Kidney (tissue), 14 donors: Measurements from ENCODE around the gene TSPYL6. TPM values are rescaled to one million over a fixed set of nuclear protein-coding genes. Genes with fewer than 3 reads are reported as not detected.
A peak's percentile ranks its signal among the peaks of the same experiment; 100 is the strongest.

Source experiments
- DNase-seq, 5 donors: peaks; one replicate each; pipeline ENCODE4 v3.0.0-alpha.2; 2013 to 2020
- FAIRE-seq: peaks from 2 replicates; lab custom pipeline; 2012; peaks lifted over from hg19 to GRCh38; lab: Jason Lieb, UNC
- H3K27ac ChIP-seq, 2 donors: one replicate each; pipeline ENCODE4 v1.7.0; 2013; ENCODE audit warnings: low read depth in 2 of 2, low read length in 2 of 2, inconsistent platforms in 1 of 2
- H3K27me3 ChIP-seq: one replicate; pipeline ENCODE4 v1.7.1; 2013; ENCODE audit warnings: low read length, inconsistent platforms; ENCODE audit not compliant: control insufficient read depth, insufficient read depth
- H3K36me3 ChIP-seq, 3 donors: one replicate each; pipeline versions ENCODE4 v1.7.0 to v1.7.1; 2013; ENCODE audit warnings: low read length in 3 of 3, control low read depth in 1 of 3, inconsistent platforms in 1 of 3; ENCODE audit not compliant: insufficient read depth in 3 of 3, control insufficient read depth in 2 of 3
- H3K4me1 ChIP-seq, 3 donors: one replicate each; pipeline versions ENCODE4 v1.7.0 to v1.7.1; 2013; ENCODE audit warnings: low read length in 3 of 3, inconsistent platforms in 1 of 3, low read depth in 1 of 3; ENCODE audit not compliant: control insufficient read depth in 2 of 3, insufficient read depth in 2 of 3
- H3K4me3 ChIP-seq, 3 donors: one replicate each; pipeline versions ENCODE4 v1.7.0 to v1.8.1; 2013; ENCODE audit warnings: low read length in 3 of 3, control low read depth in 1 of 3, inconsistent platforms in 1 of 3
- H3K9ac ChIP-seq, 3 donors: one replicate each; pipeline versions ENCODE4 v1.7.0 to v1.7.1; 2013; ENCODE audit warnings: low read length in 3 of 3, control low read depth in 1 of 3, inconsistent platforms in 1 of 3
- H3K9me3 ChIP-seq, 3 donors: one replicate each; pipeline versions ENCODE4 v1.7.0 to v1.7.1; 2013; ENCODE audit warnings: low read length in 3 of 3, control low read depth in 1 of 3, inconsistent platforms in 1 of 3; ENCODE audit not compliant: control insufficient read depth in 2 of 3, insufficient read depth in 1 of 3
- CTCF ChIP-seq: IDR thresholded peaks from 3 replicates; pipeline ENCODE4 v1.5.1; 2012; ENCODE audit warnings: mild to moderate bottlenecking, moderate library complexity, borderline replicate concordance; ENCODE audit not compliant: insufficient read depth; ENCODE audit errors: extremely low read depth
- intact Hi-C: fragments of 100-400 bp; cut with DNase I; formaldehyde crosslinking; loops from one replicate; pipeline ENCODE4 v1.11.1; 2022
- polyA plus RNA-seq: library from polyadenylated mRNA; stranded (reverse); fragments of 350-450 nt; fragmentation: Illumina TruSeq; extraction: RNeasy Lipid Tissue Mini Kit (QIAGEN cat#74804); gene quantifications from one replicate; pipeline ENCODE4 v1.2.3, GENCODE V29; 2014; ENCODE audit warnings: low read depth, low replicate concordance; ENCODE audit not compliant: insufficient read depth
- total RNA-seq: library from RNA; stranded (reverse); fragmentation: NEBNext Ultra II Directional; extraction: Animal tissue kit (Norgen Biotek cat#: 25700); gene quantifications from one replicate; pipeline ENCODE4 v1.2.1, GENCODE V29; 2021
- donor health status: control.
- donor health status: control.
- donor health status: control.
- donor health status: control.
- donor health status: control.
- donor health status: DM: yes; HTN: yes; CAD: no.
- donor health status: Normal renal cell carcinoma (clear cell type).

Gene TSPYL6
- total and polyA plus RNA-seq, 2 donors from 2014 or later, result not detected

- intact Hi-C loops, result no loop called here
- no peak overlapping the region for H3K27ac ChIP-seq
- peaks cover 0 to 3% (median 0%) of the 10 kb centered on the region in 3 donors for H3K4me1 ChIP-seq
- no peaks in the 10 kb centered on the region for H3K9me3 ChIP-seq
- TF ChIP-seq CTCF, result no peak
- no peaks in the 10 kb centered on the region for H3K27me3 ChIP-seq
- FAIRE-seq (peak; percentile 33), DNase-seq (no peak)
- H3K9ac ChIP-seq, result no peak overlapping the region
- H3K4me3 ChIP-seq, result no peak overlapping the region
- H3K36me3 ChIP-seq, result no peaks in the 10 kb centered on the region
These were observed 6.2 kb upstream of the TSPYL6 start for GRCh38 chr2:54262015-54262765.

- no peak overlapping the region for H3K27ac ChIP-seq
- DNase-seq (peak in 1 of 5 donors; percentile 15), FAIRE-seq (no peak)
- no peaks in the 10 kb centered on the region for H3K27me3 ChIP-seq
- H3K36me3 ChIP-seq, result no peaks in the 10 kb centered on the region
- no peaks in the 10 kb centered on the region for H3K9me3 ChIP-seq
- peaks cover 0 to 3% (median 0%) of the 10 kb centered on the region in 3 donors for H3K4me1 ChIP-seq
- TF ChIP-seq CTCF, result no peak
- H3K9ac ChIP-seq, result no peak overlapping the region
- intact Hi-C loops, result no loop called here
- H3K4me3 ChIP-seq, result no peak overlapping the region
These were observed 5.5 kb upstream of the TSPYL6 start for GRCh38 chr2:54261537-54261936.

- intact Hi-C loops, result no loop called here
- H3K36me3 ChIP-seq, result no peaks in the 10 kb centered on the region
- H3K9ac ChIP-seq, result no peak overlapping the region
- DNase-seq (no peak), FAIRE-seq (no peak)
- peaks cover 0 to 3% (median 0%) of the 10 kb centered on the region in 3 donors for H3K4me1 ChIP-seq
- H3K4me3 ChIP-seq, result no peak overlapping the region
- TF ChIP-seq CTCF, result no peak
- no peak overlapping the region for H3K27ac ChIP-seq
- no peaks in the 10 kb centered on the region for H3K27me3 ChIP-seq
- no peaks in the 10 kb centered on the region for H3K9me3 ChIP-seq
These were observed 4.2 kb upstream of the TSPYL6 start for GRCh38 chr2:54260241-54260595.
